ENCODE data around the gene EGLN1.

The EGLN1 gene

GRCh38 chr1:231334079-231334666, 87.9 kb downstream of the EGLN1 start:
- DNase-seq, result no peak

GRCh38 chr1:231332761-231333160, 89.3 kb downstream of the EGLN1 start:
- DNase-seq, result no peak

GRCh38 chr1:231329483-231329882, 92.6 kb downstream of the EGLN1 start:
- no peak for DNase-seq

GRCh38 chr1:231327617-231328016, 94.5 kb downstream of the EGLN1 start:
- DNase-seq, result no peak

- no peak for DNase-seq
These were observed 95.8 kb downstream of the EGLN1 start for GRCh38 chr1:231326248-231326647.

- no peak for DNase-seq
These were observed 97.4 kb downstream of the EGLN1 start for GRCh38 chr1:231324660-231325059.

- DNase-seq, result no peak
These were observed 99.1 kb downstream of the EGLN1 start for GRCh38 chr1:231322880-231323530.

GRCh38 chr1:231319080-231319479, 103.0 kb downstream of the EGLN1 start:
- DNase-seq, result no peak

- no peak for DNase-seq
These were observed 103.5 kb downstream of the EGLN1 start for GRCh38 chr1:231318568-231318967.

GRCh38 chr1:231318015-231318355, 104.1 kb downstream of the EGLN1 start:
- DNase-seq, result no peak

- no peak for DNase-seq
These were observed 104.6 kb downstream of the EGLN1 start for GRCh38 chr1:231317306-231318014.

GRCh38 chr1:231315887-231316286, 106.2 kb downstream of the EGLN1 start:
- no peak for DNase-seq

Data from anterior cingulate cortex (tissue), 58 donors.